Pancreas (tissue), 10 donors: ENCODE results near the gene NLRP8. TPM values are rescaled to one million over a fixed set of nuclear protein-coding genes. Genes with fewer than 3 reads are reported as not detected.
"Not testable (repeated sequence)": the region's sequence is repeated elsewhere in the genome, so short reads cannot be mapped to it uniquely, and the experiment has no call there.

ENCODE experiments used
- ATAC-seq, 4 donors: fragments of 200-7000 bp; cut with Tn5 transposase; one replicate each; pipeline versions ENCODE4 v1.8.0 to v1.9.1; 2020; ENCODE audit warnings: mild to moderate bottlenecking in 4 of 4, moderate library complexity in 4 of 4
- DNase-seq, 6 donors: peaks; one replicate each; pipeline ENCODE4 v3.0.0-alpha.2; 2020
- FAIRE-seq: peaks from 2 replicates; lab custom pipeline; 2012; peaks lifted over from hg19 to GRCh38; lab: Jason Lieb, UNC
- H3K27ac ChIP-seq, 4 donors: fragments of 200-600 bp; sonication (generic); 1 replicate in 3 of 4; 2 replicates in 1 of 4; pipeline versions ENCODE4 v1.5.0 to v1.8.0; 2020
- H3K27me3 ChIP-seq, 4 donors: fragments of 200-600 bp; one replicate each; pipeline ENCODE4 v1.8.0; 2021
- H3K36me3 ChIP-seq, 3 donors: fragments of 200-600 bp; sonication (generic) in 1 of 3; one replicate each; pipeline versions ENCODE4 v1.5.0 to v1.8.0; 2020 to 2021
- H3K4me1 ChIP-seq, 3 donors: fragments of 200-600 bp; one replicate each; pipeline ENCODE4 v1.8.0; 2021
- H3K4me3 ChIP-seq, 4 donors: fragments of 200-600 bp; sonication (generic) in 2 of 4; one replicate each; pipeline versions ENCODE4 v1.5.0 to v1.8.0; 2020 to 2021
- H3K9me3 ChIP-seq, 4 donors: fragments of 200-600 bp; one replicate each; pipeline ENCODE4 v1.8.0; 2021
- CTCF ChIP-seq, 4 donors: fragments of 200-600 bp; sonication (generic) in 3 of 4; IDR thresholded peaks; one replicate each; pipeline versions ENCODE4 v1.5.0 to v1.8.0; 2021; ENCODE audit warnings: antibody characterized with exemption in 4 of 4
- WGBS, 2 donors: extraction: QIAGEN DNeasy Blood & Tissue Kit; methylation state at CpG; one replicate each; pipeline ENCODE4 v1.1.7; 2013; 5-methylcytosine and 5-hydroxymethylcytosine counted together
- intact Hi-C, 3 donors: fragments of 100-400 bp; cut with DNase I; formaldehyde crosslinking; loops; one replicate each; pipeline versions ENCODE4 v1.11.1 to v1.14.2; 2022
- polyA plus RNA-seq, 2 donors: library from polyadenylated mRNA; stranded (reverse); fragments of 200-250 nt; gene quantifications; one replicate each; pipeline ENCODE4 v1.2.3, GENCODE V29; 2013
- total RNA-seq, 6 donors: library from RNA; stranded (reverse); fragmentation: NEBNext Ultra II Directional in 4 of 6; extraction: Animal tissue kit (Norgen Biotek cat#: 25700) in 4 of 6; gene quantifications; one replicate each; pipeline versions ENCODE4 v1.2.1 to v1.2.4, GENCODE V29; 2021 to 2023
- donor health status: healthy with polysubstance abuse.
- donor health status: DM: no; HTN: no; CAD: no; lungs with moderate emphysema.
- donor health status: DM: no; HTN: no; CAD: no.
- donor health status: control.
- donor health status: control.
- donor health status: Bipolar disorder and iron deficiency.
- donor health status: DM: yes; HTN: yes; CAD: no.
- donor health status: DM: no; HTN: no; CAD: no.
- donor health status: DM: no; HTN: no; CAD: no.
- donor health status: DM: yes; HTN: yes; CAD: no.

The NLRP8 gene
- total and polyA plus RNA-seq, 8 donors, result not detected

GRCh38 chr19:55986487-55986886 is 38.9 kb downstream of the NLRP8 start, which contains the start of gene NLRP5:
TSS of gene NLRP5 (plus strand) at chr19:55986775.
- 27 to 32% methylated on average over 10 of the region's 10 CpGs for WGBS, 2 donors
- ATAC-seq (no peak), DNase-seq (no peak), FAIRE-seq (no peak)
- TF ChIP-seq CTCF (IDR thresholded peaks at IDR 0.05), result no peak
- Histone ChIP-seq H3K27ac (no peak within 1 kb of the TSS), H3K36me3 (no peaks in the 10 kb centered on the region), H3K4me3 (no peak within 1 kb of the TSS), H3K27me3 (no peaks in the 10 kb centered on the region), H3K4me1 (no peaks in the 10 kb centered on the region), H3K9me3 (no peaks in the 10 kb centered on the region)
- intact Hi-C loops, result no loop called here

GRCh38 chr19:55990831-55991230 is 43.2 kb downstream of the NLRP8 start:
- no peak for TF ChIP-seq CTCF (IDR thresholded peaks at IDR 0.05)
- WGBS, 2 donors, result 54 to 67% methylated on average over 5 of the region's 5 CpGs
- H3K27me3 ChIP-seq, result no peaks in the 10 kb centered on the region
- intact Hi-C loops, result no loop called here
- H3K9me3 ChIP-seq, result no peaks in the 10 kb centered on the region
- FAIRE-seq (no peak), ATAC-seq (no peak), DNase-seq (no peak)
- H3K27ac ChIP-seq, result no peak overlapping the region
- no peak overlapping the region for H3K4me3 ChIP-seq
- no peaks in the 10 kb centered on the region for H3K4me1 ChIP-seq
- H3K36me3 ChIP-seq, result no peaks in the 10 kb centered on the region

GRCh38 chr19:55993492-55993891 is 45.9 kb downstream of the NLRP8 start:
- intact Hi-C loops, result no loop called here
- no peak for TF ChIP-seq CTCF (IDR thresholded peaks at IDR 0.05)

GRCh38 chr19:56014765-56015164 is 67.1 kb downstream of the NLRP8 start:
- WGBS, 2 donors, result 39 to 56% methylated on average over 1 of the region's 1 CpG
- intact Hi-C loops, result no loop called here
- Histone ChIP-seq H3K9me3 (no peaks in the 10 kb centered on the region), H3K4me3 (no peak overlapping the region), H3K27me3 (no peaks in the 10 kb centered on the region), H3K4me1 (no peaks in the 10 kb centered on the region), H3K27ac (no peak overlapping the region), H3K36me3 (no peaks in the 10 kb centered on the region)
- TF ChIP-seq CTCF (IDR thresholded peaks at IDR 0.05), result no peak
- ATAC-seq (no peak), DNase-seq (no peak), FAIRE-seq (no peak)

More at GRCh38 chr19:55993492-55993891, 45.9 kb downstream of the NLRP8 start:
- DNase-seq, result no peak
- WGBS, 2 donors, result 10 to 16% methylated on average over 1 of the region's 1 CpG
- Histone ChIP-seq H3K4me1 (no peaks in the 10 kb centered on the region), H3K36me3 (no peaks in the 10 kb centered on the region), H3K4me3 (no peak overlapping the region), H3K27me3 (peaks cover 0 to 3% (median 0%) of the 10 kb centered on the region in 4 donors), H3K9me3 (no peaks in the 10 kb centered on the region), H3K27ac (no peak overlapping the region)
- FAIRE-seq, result no peak
- no peak for ATAC-seq

- H3K4me1 ChIP-seq, result no peaks in the 10 kb centered on the region
- no peak for FAIRE-seq
These were observed 68.1 kb downstream of the NLRP8 start for GRCh38 chr19:56015756-56016155.

GRCh38 chr19:56019325-56019724 is 71.7 kb downstream of the NLRP8 start:
- intact Hi-C loops, ATAC-seq, H3K9me3 ChIP-seq, H3K27me3 ChIP-seq, FAIRE-seq, DNase-seq, H3K36me3 ChIP-seq, H3K4me3 ChIP-seq, H3K4me1 ChIP-seq, H3K27ac ChIP-seq: not testable (repeated sequence)
- whole genome bisulfite sequencing, 2 donors, result 30% methylated on average over 2 of the region's 2 CpGs; no CpG with 5 or more reads in 1 of the 2 donors

More at GRCh38 chr19:56015756-56016155, 68.1 kb downstream of the NLRP8 start:
- Histone ChIP-seq H3K9me3 (no peaks in the 10 kb centered on the region), H3K4me3 (no peak overlapping the region), H3K36me3 (no peaks in the 10 kb centered on the region), H3K27ac (no peak overlapping the region), H3K27me3 (no peaks in the 10 kb centered on the region)
- DNase-seq (no peak), ATAC-seq (no peak)
- no peak for TF ChIP-seq CTCF (IDR thresholded peaks at IDR 0.05)
- intact Hi-C loops, result no loop called here
- WGBS, 2 donors, result 15 to 16% methylated on average over 5 of the region's 5 CpGs

- WGBS, 2 donors, result 52 to 54% methylated on average over 5 to 6 of the region's 7 CpGs
These were observed 72.8 kb downstream of the NLRP8 start for GRCh38 chr19:56020355-56020975.

More at GRCh38 chr19:56020355-56020975, 72.8 kb downstream of the NLRP8 start:
- H3K9me3 ChIP-seq, H3K4me1 ChIP-seq, FAIRE-seq, ATAC-seq, intact Hi-C loops, H3K27ac ChIP-seq, H3K27me3 ChIP-seq, H3K4me3 ChIP-seq, H3K36me3 ChIP-seq, DNase-seq: not testable (repeated sequence)
